ENCODE measurements around the gene CHST13.

- TF ChIP-seq ZNF274 (IDR thresholded peaks at IDR 0.05; ENCODE audit: low read depth, low read length) (no peak), YY1 (IDR thresholded peaks at IDR 0.05; ENCODE audit: insufficient read depth, insufficient read length) (no peak), SUZ12 (IDR thresholded peaks at IDR 0.05; ENCODE audit: extremely low read depth, insufficient read depth, insufficient read length) (no peak)
These were observed 53.3 kb downstream of the CHST13 start for GRCh38 chr3:126577261-126577660.
